ENCODE results near the gene DUOX1.

The DUOX1 gene

DNA sequence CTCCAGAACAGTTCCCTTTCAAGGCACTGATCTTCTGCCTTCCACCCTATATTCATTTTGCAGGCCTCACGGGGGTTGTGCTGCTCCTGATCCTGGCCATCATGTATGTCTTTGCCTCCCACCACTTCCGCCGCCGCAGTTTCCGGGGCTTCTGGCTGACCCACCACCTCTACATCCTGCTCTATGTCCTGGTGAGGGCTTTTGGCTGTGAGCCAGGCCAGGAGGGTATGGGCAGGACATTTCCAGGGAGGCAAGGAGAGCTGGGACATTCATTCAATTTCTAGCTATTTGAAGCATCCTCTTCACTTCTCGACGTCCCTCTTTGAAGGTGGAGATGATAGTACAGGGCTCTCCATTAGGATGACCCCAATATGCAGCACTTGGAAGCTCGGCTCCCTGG, 25.9 kb downstream of the DUOX1 start:
- Histone ChIP-seq H3K9me3 (ENCODE audit: insufficient read depth, low read length) (no peaks in the 10 kb centered on the region), H3K4me3 (ENCODE audit: insufficient read length, low read depth) (no peak overlapping the region), H3K9ac (ENCODE audit: insufficient read length, low read depth) (no peak overlapping the region), H3K27me3 (ENCODE audit: insufficient read depth, insufficient read length) (no peaks in the 10 kb centered on the region), H3K4me1 (ENCODE audit: insufficient read depth, insufficient read length) (peaks cover 6% of the 10 kb centered on the region), H3K36me3 (ENCODE audit: insufficient read depth, insufficient read length, low read length) (no peaks in the 10 kb centered on the region)
- no peak for TF ChIP-seq SUZ12 (IDR thresholded peaks at IDR 0.05; ENCODE audit: extremely low read depth, insufficient read depth, insufficient read length)
- no peak for TF ChIP-seq YY1 (IDR thresholded peaks at IDR 0.05; ENCODE audit: insufficient read depth, insufficient read length)
- no peak for TF ChIP-seq ZNF274 (IDR thresholded peaks at IDR 0.05; ENCODE audit: low read depth, low read length)
- DNase-seq (ENCODE audit: low read depth, low spot score) = no peak

- no peak for TF ChIP-seq YY1 (IDR thresholded peaks at IDR 0.05; ENCODE audit: insufficient read depth, insufficient read length)
- no peak for TF ChIP-seq ZNF274 (IDR thresholded peaks at IDR 0.05; ENCODE audit: low read depth, low read length)
- no peak for TF ChIP-seq SUZ12 (IDR thresholded peaks at IDR 0.05; ENCODE audit: extremely low read depth, insufficient read depth, insufficient read length)
- Histone ChIP-seq H3K9ac (ENCODE audit: insufficient read length, low read depth) (no peak overlapping the region), H3K9me3 (ENCODE audit: insufficient read depth, low read length) (no peaks in the 10 kb centered on the region), H3K4me1 (ENCODE audit: insufficient read depth, insufficient read length) (peaks cover 6% of the 10 kb centered on the region), H3K36me3 (ENCODE audit: insufficient read depth, insufficient read length, low read length) (no peaks in the 10 kb centered on the region), H3K4me3 (ENCODE audit: insufficient read length, low read depth) (no peak overlapping the region), H3K27me3 (ENCODE audit: insufficient read depth, insufficient read length) (no peaks in the 10 kb centered on the region)
- no peak for DNase-seq (ENCODE audit: low read depth, low spot score)
Observed at GRCh38 chr15:45156744-45157455, 27.1 kb downstream of the DUOX1 start.

- no peaks in the 10 kb centered on the region for H3K9me3 ChIP-seq (ENCODE audit: insufficient read depth, low read length)
- H3K9ac ChIP-seq (ENCODE audit: insufficient read length, low read depth) = no peak overlapping the region
- peaks cover 9% of the 10 kb centered on the region for H3K4me1 ChIP-seq (ENCODE audit: insufficient read depth, insufficient read length)
- no peaks in the 10 kb centered on the region for H3K27me3 ChIP-seq (ENCODE audit: insufficient read depth, insufficient read length)
- no peak for TF ChIP-seq ZNF274 (IDR thresholded peaks at IDR 0.05; ENCODE audit: low read depth, low read length)
- no peak for TF ChIP-seq YY1 (IDR thresholded peaks at IDR 0.05; ENCODE audit: insufficient read depth, insufficient read length)
- TF ChIP-seq SUZ12 (IDR thresholded peaks at IDR 0.05; ENCODE audit: extremely low read depth, insufficient read depth, insufficient read length) = no peak
- H3K4me3 ChIP-seq (ENCODE audit: insufficient read length, low read depth) = no peak overlapping the region
- H3K36me3 ChIP-seq (ENCODE audit: insufficient read depth, insufficient read length, low read length) = no peaks in the 10 kb centered on the region
- DNase-seq (ENCODE audit: low read depth, low spot score) = peak; percentile 62
Observed at GRCh38 chr15:45157974-45158373, 28.2 kb downstream of the DUOX1 start.

DNA sequence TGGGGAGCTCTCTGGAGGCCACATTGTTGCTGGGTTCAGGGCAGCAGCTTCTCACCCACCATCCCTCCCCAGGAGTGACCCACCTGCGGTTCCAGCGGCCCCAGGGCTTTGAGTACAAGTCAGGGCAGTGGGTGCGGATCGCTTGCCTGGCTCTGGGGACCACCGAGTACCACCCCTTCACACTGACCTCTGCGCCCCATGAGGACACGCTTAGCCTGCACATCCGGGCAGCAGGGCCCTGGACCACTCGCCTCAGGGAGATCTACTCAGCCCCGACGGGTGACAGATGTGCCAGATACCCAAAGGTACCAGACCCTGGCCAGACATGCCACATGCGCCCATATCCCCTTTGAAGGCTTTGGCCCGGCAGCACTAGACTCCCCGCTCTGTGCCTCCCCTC, 31.9 kb downstream of the DUOX1 start:
- H3K9ac ChIP-seq (ENCODE audit: insufficient read length, low read depth) = no peak overlapping the region
- no peaks in the 10 kb centered on the region for H3K9me3 ChIP-seq (ENCODE audit: insufficient read depth, low read length)
- H3K36me3 ChIP-seq (ENCODE audit: insufficient read depth, insufficient read length, low read length) = no peaks in the 10 kb centered on the region
- H3K4me3 ChIP-seq (ENCODE audit: insufficient read length, low read depth) = no peak overlapping the region
- peaks cover 13% of the 10 kb centered on the region for H3K4me1 ChIP-seq (ENCODE audit: insufficient read depth, insufficient read length)
- TF ChIP-seq YY1 (IDR thresholded peaks at IDR 0.05; ENCODE audit: insufficient read depth, insufficient read length) = no peak
- no peak for TF ChIP-seq SUZ12 (IDR thresholded peaks at IDR 0.05; ENCODE audit: extremely low read depth, insufficient read depth, insufficient read length)
- DNase-seq (ENCODE audit: low read depth, low spot score) = no peak
- H3K27me3 ChIP-seq (ENCODE audit: insufficient read depth, insufficient read length) = no peaks in the 10 kb centered on the region

DNA sequence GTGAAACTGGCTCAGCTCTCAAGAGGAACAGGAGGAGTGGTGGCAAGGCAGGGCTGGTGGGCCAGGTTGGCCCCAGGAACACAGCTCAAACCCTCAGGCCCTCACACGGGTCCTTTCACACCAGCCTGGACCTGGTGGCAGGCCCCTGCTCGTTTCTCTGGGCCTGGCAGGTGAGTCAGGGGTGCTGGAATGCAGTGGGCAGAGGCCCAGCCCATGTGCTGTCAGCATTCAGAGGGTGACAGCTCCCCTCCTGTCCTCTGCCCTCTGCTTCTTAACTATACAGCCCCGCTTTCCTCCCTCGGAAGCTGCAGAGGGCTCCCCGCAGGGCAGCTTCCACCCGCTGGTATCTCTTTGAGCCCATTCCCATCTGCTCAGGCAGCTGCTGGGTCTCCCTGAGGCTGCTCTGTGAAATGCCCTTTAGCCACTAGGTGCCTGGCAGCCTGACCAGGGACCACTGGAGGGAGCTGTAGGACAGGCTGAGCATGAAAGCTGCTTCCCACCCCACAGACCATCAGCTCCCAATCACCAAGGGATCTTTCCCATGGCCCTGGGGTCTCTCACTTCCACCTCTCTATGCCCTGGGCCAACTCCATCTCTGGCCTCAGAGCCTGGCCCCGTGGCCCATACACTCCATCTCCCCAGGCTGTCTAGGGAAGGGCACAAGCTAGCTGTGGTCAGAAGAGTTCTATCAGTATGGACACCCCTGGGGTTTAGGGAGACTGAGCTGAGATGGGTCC, 33.1 kb downstream of the DUOX1 start:
- Histone ChIP-seq H3K36me3 (ENCODE audit: insufficient read depth, insufficient read length, low read length) (no peaks in the 10 kb centered on the region), H3K27me3 (ENCODE audit: insufficient read depth, insufficient read length) (no peaks in the 10 kb centered on the region), H3K9me3 (ENCODE audit: insufficient read depth, low read length) (no peaks in the 10 kb centered on the region), H3K4me3 (ENCODE audit: insufficient read length, low read depth) (no peak overlapping the region), H3K4me1 (ENCODE audit: insufficient read depth, insufficient read length) (peaks cover 17% of the 10 kb centered on the region), H3K9ac (ENCODE audit: insufficient read length, low read depth) (no peak overlapping the region)
- no peak for TF ChIP-seq SUZ12 (IDR thresholded peaks at IDR 0.05; ENCODE audit: extremely low read depth, insufficient read depth, insufficient read length)
- TF ChIP-seq YY1 (IDR thresholded peaks at IDR 0.05; ENCODE audit: insufficient read depth, insufficient read length) = no peak
- TF ChIP-seq ZNF274 (IDR thresholded peaks at IDR 0.05; ENCODE audit: low read depth, low read length) = no peak
- DNase-seq (ENCODE audit: low read depth, low spot score) = peak; percentile 66

- no peaks in the 10 kb centered on the region for H3K9me3 ChIP-seq (ENCODE audit: insufficient read depth, low read length)
- H3K4me3 ChIP-seq (ENCODE audit: insufficient read length, low read depth) = no peak overlapping the region
- no peak for DNase-seq (ENCODE audit: low read depth, low spot score)
- peaks cover 20% of the 10 kb centered on the region for H3K4me1 ChIP-seq (ENCODE audit: insufficient read depth, insufficient read length)
- no peaks in the 10 kb centered on the region for H3K27me3 ChIP-seq (ENCODE audit: insufficient read depth, insufficient read length)
- TF ChIP-seq YY1 (IDR thresholded peaks at IDR 0.05; ENCODE audit: insufficient read depth, insufficient read length) (no peak), SUZ12 (IDR thresholded peaks at IDR 0.05; ENCODE audit: extremely low read depth, insufficient read depth, insufficient read length) (no peak), ZNF274 (IDR thresholded peaks at IDR 0.05; ENCODE audit: low read depth, low read length) (no peak)
- H3K9ac ChIP-seq (ENCODE audit: insufficient read length, low read depth) = no peak overlapping the region
- H3K36me3 ChIP-seq (ENCODE audit: insufficient read depth, insufficient read length, low read length) = no peaks in the 10 kb centered on the region
Observed at GRCh38 chr15:45163508-45163856, 33.7 kb downstream of the DUOX1 start.

GRCh38 chr15:45164914-45165313, 35.1 kb downstream of the DUOX1 start:
- no peak overlapping the region for H3K9ac ChIP-seq (ENCODE audit: insufficient read length, low read depth)
- H3K4me1 ChIP-seq (ENCODE audit: insufficient read depth, insufficient read length) = peaks cover 20% of the 10 kb centered on the region
- no peak overlapping the region for H3K4me3 ChIP-seq (ENCODE audit: insufficient read length, low read depth)
- no peaks in the 10 kb centered on the region for H3K9me3 ChIP-seq (ENCODE audit: insufficient read depth, low read length)
- no peak for DNase-seq (ENCODE audit: low read depth, low spot score)
- no peaks in the 10 kb centered on the region for H3K27me3 ChIP-seq (ENCODE audit: insufficient read depth, insufficient read length)
- H3K36me3 ChIP-seq (ENCODE audit: insufficient read depth, insufficient read length, low read length) = no peaks in the 10 kb centered on the region
- TF ChIP-seq SUZ12 (IDR thresholded peaks at IDR 0.05; ENCODE audit: extremely low read depth, insufficient read depth, insufficient read length) (no peak), YY1 (IDR thresholded peaks at IDR 0.05; ENCODE audit: insufficient read depth, insufficient read length) (no peak), ZNF274 (IDR thresholded peaks at IDR 0.05; ENCODE audit: low read depth, low read length) (no peak)
